B cell (primary cell): Measurements from ENCODE around the gene ACAD10. TPM values are rescaled to one million over a fixed set of nuclear protein-coding genes. Genes with fewer than 3 reads are reported as not detected.

Experiments used
- ATAC-seq: fragments of 200-7000 bp; cut with Tn5 transposase; one replicate; pipeline ENCODE4 v1.10.0; 2021; ENCODE audit warnings: low read depth, mild to moderate bottlenecking, moderate number of reproducible peaks, moderate library complexity
- CTCF ChIA-PET: fragments of 350-600 bp; sonication (Branson Sonifier 250); formaldehyde crosslinking; loops from one replicate; lab custom pipeline; 2021; ENCODE audit warnings: antibody characterized with exemption, inconsistent platforms; lab: Charles Lee
- POLR2A ChIA-PET: fragments of 350-600 bp; sonication (Branson Sonifier 250); formaldehyde crosslinking; loops from one replicate; lab custom pipeline; 2021; ENCODE audit warnings: antibody characterized with exemption; lab: Charles Lee
- DNase-seq: peaks from one replicate; pipeline ENCODE4 v3.0.0; 2013
- H2AFZ ChIP-seq: 2 replicates; pipeline ENCODE4 v1.6.1; 2012; ENCODE audit warnings: mild to moderate bottlenecking, low read depth, low read length; ENCODE audit not compliant: insufficient read depth, poor library complexity, severe bottlenecking
- H3K27ac ChIP-seq, 2 donors: 1 replicate in 1 of 2; 2 replicates in 1 of 2; pipeline ENCODE4 v1.5.1; 2012 to 2013; ENCODE audit warnings: low read length in 2 of 2, mild to moderate bottlenecking in 2 of 2, moderate library complexity in 1 of 2
- H3K27me3 ChIP-seq, 4 experiments: fragments of 200-600 bp in 1 of 4; sonication (generic) in 1 of 4; replicated peaks in 1 of 4; 1 replicate in 2 of 4; 2 replicates in 2 of 4; pipeline versions ENCODE4 v1.6.1 to v1.7.0; 2013 to 2016; ENCODE audit warnings: low read length in 3 of 4, mild to moderate bottlenecking in 2 of 4, mixed read lengths in 1 of 4, moderate library complexity in 1 of 4; ENCODE audit not compliant: insufficient read depth in 4 of 4, control insufficient read depth in 3 of 4; ENCODE audit errors: control extremely low read depth in 1 of 4
- H3K36me3 ChIP-seq, 2 experiments: replicated peaks in 1 of 2; 1 replicate in 1 of 2; 2 replicates in 1 of 2; pipeline versions ENCODE4 v1.6.1 to v1.7.1; 2013; ENCODE audit warnings: low read length in 1 of 2; ENCODE audit not compliant: insufficient read depth in 2 of 2, control insufficient read depth in 1 of 2; ENCODE audit errors: control extremely low read depth in 1 of 2, extremely low read depth in 1 of 2
- H3K4me1 ChIP-seq, 2 donors: fragments of 200-600 bp in 1 of 2; sonication (generic) in 1 of 2; 1 replicate in 1 of 2; 2 replicates in 1 of 2; pipeline versions ENCODE4 v1.5.1 to v1.6.1; 2013 to 2017; ENCODE audit warnings: low read length in 2 of 2; ENCODE audit not compliant: control insufficient read depth in 2 of 2, insufficient read depth in 2 of 2
- H3K4me2 ChIP-seq: replicated peaks from 2 replicates; pipeline ENCODE3; 2012; ENCODE audit warnings: mild to moderate bottlenecking, low read depth, low read length; ENCODE audit not compliant: poor library complexity, severe bottlenecking
- H3K4me3 ChIP-seq, 5 experiments: fragments of 200-600 bp in 1 of 5; sonication (generic) in 1 of 5; 1 replicate in 3 of 5; 2 replicates in 2 of 5; pipeline versions ENCODE4 v1.5.1 to v1.7.0; 2011 to 2016; ENCODE audit warnings: low read length in 4 of 5, mild to moderate bottlenecking in 4 of 5, low read depth in 2 of 5, control low read depth in 1 of 5, moderate library complexity in 1 of 5; ENCODE audit not compliant: insufficient read depth in 1 of 5; ENCODE audit errors: control extremely low read depth in 1 of 5, extremely low read depth in 1 of 5
- H3K79me2 ChIP-seq: fragments of 200-600 bp; sonication (generic); one replicate; pipeline ENCODE4 v1.6.0; 2016; ENCODE audit warnings: low read length; ENCODE audit not compliant: control insufficient read depth, insufficient read depth
- H3K9ac ChIP-seq: fragments of 200-600 bp; sonication (generic); 2 replicates; pipeline ENCODE4 v1.6.1; 2017; ENCODE audit warnings: mild to moderate bottlenecking, low read length, moderate library complexity
- H3K9me3 ChIP-seq, 3 donors: one replicate each; pipeline versions ENCODE4 v1.6.1 to v1.7.1; 2013; ENCODE audit warnings: low read length in 2 of 3; ENCODE audit not compliant: control insufficient read depth in 2 of 3, insufficient read depth in 1 of 3; ENCODE audit errors: control extremely low read depth in 1 of 3
- H4K20me1 ChIP-seq: 2 replicates; pipeline ENCODE4 v1.6.0; 2012; ENCODE audit warnings: mild to moderate bottlenecking, low read length; ENCODE audit not compliant: insufficient read depth, control insufficient read depth, poor library complexity, severe bottlenecking
- H3K27ac Mint-ChIP-seq: one replicate; pipeline ENCODE4 v1.8.0; 2021; ENCODE audit warnings: mixed read lengths
- H3K27me3 Mint-ChIP-seq: one replicate; pipeline ENCODE4 v1.8.0; 2021; ENCODE audit warnings: mixed read lengths
- H3K4me1 Mint-ChIP-seq: one replicate; pipeline ENCODE4 v1.8.0; 2021; ENCODE audit warnings: mixed read lengths
- H3K4me3 Mint-ChIP-seq: one replicate; pipeline ENCODE4 v1.8.0; 2021; ENCODE audit warnings: mixed read lengths
- H3K9me3 Mint-ChIP-seq: one replicate; pipeline ENCODE4 v1.8.0; 2022; ENCODE audit warnings: mixed read lengths; ENCODE audit not compliant: insufficient read depth
- CTCF ChIP-seq: fragments of 200-600 bp; IDR thresholded peaks from one replicate; pipeline ENCODE4 v1.8.0; 2022; ENCODE audit warnings: antibody characterized with exemption, mild to moderate bottlenecking
- EZH2 ChIP-seq: IDR thresholded peaks from 2 replicates; pipeline ENCODE4 v1.6.1; 2012; ENCODE audit warnings: borderline replicate concordance, low read depth, mild to moderate bottlenecking, moderate library complexity, low read length; ENCODE audit not compliant: insufficient read depth, poor library complexity, severe bottlenecking
- WGBS: methylation state at CpG from one replicate; pipeline ENCODE4 v1.1.5; 2013; ENCODE audit warnings: missing lambda C conversion rate; ENCODE audit not compliant: insufficient coverage; 5-methylcytosine and 5-hydroxymethylcytosine counted together
- intact Hi-C: fragments of 100-400 bp; cut with micrococcal nuclease; formaldehyde crosslinking; loops from one replicate; pipeline ENCODE4 v1.10.0; 2022
- polyA plus RNA-seq: library from polyadenylated mRNA; depleted of rRNA; stranded (reverse); fragments of >200 nt; gene quantifications from 2 replicates; pipeline ENCODE4 v1.2.3, GENCODE V29; 2012
- total RNA-seq, 2 donors: library from RNA; stranded (reverse); fragments of 120-200 nt in 1 of 2; gene quantifications; 1 replicate in 1 of 2; 2 replicates in 1 of 2; pipeline versions ENCODE4 v1.2.3 to v1.2.4, GENCODE V29; 2013 to 2022

Gene ACAD10
- total and polyA plus RNA-seq, 2 donors (not counting 1 experiment from before 2014, with no cell fraction given), result 38.1 to 48.6 TPM

DNA sequence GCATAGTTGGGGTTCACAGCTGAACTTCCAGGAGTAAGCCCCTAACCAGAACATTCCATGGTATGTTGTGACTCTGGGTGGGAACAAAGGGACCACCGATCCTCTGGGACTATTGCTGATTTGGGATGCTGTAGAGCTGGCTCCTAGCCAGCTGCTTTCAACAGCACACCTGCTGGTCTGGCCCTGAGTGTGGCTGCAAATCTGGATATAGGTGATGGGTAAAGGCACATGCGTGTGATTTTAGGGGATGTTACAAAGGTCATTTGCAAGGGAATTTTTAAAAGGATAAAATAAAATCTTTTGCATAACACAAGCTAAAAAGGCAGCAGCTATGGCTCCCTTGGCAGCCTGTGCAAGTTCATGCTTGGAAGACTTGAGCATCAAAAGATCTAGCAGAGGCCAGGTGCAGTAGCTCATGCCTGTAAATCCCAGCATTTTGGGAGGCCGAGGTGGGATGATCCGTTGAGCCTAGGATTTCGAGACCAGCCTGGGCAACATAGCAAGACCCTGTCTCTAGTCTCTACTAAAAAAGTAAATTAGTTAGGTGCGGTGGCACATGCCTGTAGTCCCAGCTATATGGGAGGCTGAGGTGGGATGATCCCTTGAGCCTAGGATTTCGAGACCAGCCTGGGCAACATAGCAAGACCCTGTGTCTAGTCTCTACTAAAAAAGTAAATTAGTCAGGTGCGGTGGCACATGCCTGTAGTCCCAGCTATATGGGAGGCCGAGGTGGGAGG lies 82.5 kb downstream of the ACAD10 start:
- H3K4me1 ChIP-seq, result peaks cover 35 to 42% of the 10 kb centered on the region in 2 donors
- H3K4me2 ChIP-seq, result no peak overlapping the region
- intact Hi-C loops, result loop anchor here (5.0 kb wide), 1 partner anchor 81 kb away; the partner anchor contains the start of genes ACAD10 and BRAP
- H3K27ac ChIP-seq, result no peak overlapping the region
- Mint-ChIP-seq H3K4me1 (peaks cover 47% of the 10 kb centered on the region), H3K27ac (no peak overlapping the region), H3K27me3 (no peaks in the 10 kb centered on the region), H3K4me3 (peak overlapping the region; percentile 30), H3K9me3 (no peaks in the 10 kb centered on the region)
- no peaks in the 10 kb centered on the region for H4K20me1 ChIP-seq
- H3K4me3 ChIP-seq, result no peak overlapping the region
- no peak for ATAC-seq
- H3K27me3 ChIP-seq, result no peaks in the 10 kb centered on the region
- H3K9me3 ChIP-seq, result peaks cover 0 to 6% (median 0%) of the 10 kb centered on the region in 3 donors
- 99% methylated on average over 7 of the region's 9 CpGs for WGBS
- ChIA-PET CTCF (interaction anchor here (1.2 to 1.4 kb wide), 2 partner anchors 14 to 44 kb away, joined by 5 to 10 read pairs; no protein-coding TSS in a partner anchor), POLR2A (interaction anchor here (0.7 kb wide), 1 partner anchor 11 kb away, joined by 3 read pairs; no protein-coding TSS in a partner anchor)
- H3K9ac ChIP-seq, result no peak overlapping the region
- H3K79me2 ChIP-seq, result peaks cover 3% of the 10 kb centered on the region
- no peaks in the 10 kb centered on the region for H3K36me3 ChIP-seq
- no peak overlapping the region for H2AFZ ChIP-seq
- DNase-seq, result no peak
- no peak for TF ChIP-seq CTCF
- TF ChIP-seq EZH2, result no peak

DNA sequence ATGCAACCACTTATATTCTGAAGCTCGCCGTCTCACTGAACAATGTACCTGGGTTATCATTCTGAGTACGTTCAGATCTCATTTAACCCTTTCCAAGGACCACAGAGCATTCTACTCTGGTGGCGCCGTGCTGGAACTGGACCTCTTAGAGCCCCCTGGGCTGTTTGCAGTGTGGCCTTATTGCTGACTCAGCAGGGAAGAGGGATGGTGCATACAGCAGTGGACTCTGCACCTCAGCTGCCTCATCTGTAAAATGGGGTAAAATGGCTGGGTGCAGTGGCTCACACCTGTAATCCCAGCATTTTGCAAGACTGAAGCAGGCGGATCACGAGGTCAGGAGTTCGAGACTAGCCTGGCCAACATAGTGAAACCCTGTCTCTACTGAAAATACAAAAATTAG lies 83.7 kb downstream of the ACAD10 start:
- H3K9me3 ChIP-seq, result peaks cover 0 to 6% (median 0%) of the 10 kb centered on the region in 3 donors
- H4K20me1 ChIP-seq, result no peaks in the 10 kb centered on the region
- H3K79me2 ChIP-seq, result peaks cover 3% of the 10 kb centered on the region
- DNase-seq (no peak), ATAC-seq (no peak)
- Mint-ChIP-seq H3K4me3 (no peak overlapping the region), H3K27me3 (no peaks in the 10 kb centered on the region), H3K9me3 (no peaks in the 10 kb centered on the region), H3K4me1 (peaks cover 46% of the 10 kb centered on the region), H3K27ac (no peak overlapping the region)
- intact Hi-C loops, result loop anchor here (5.0 kb wide), 1 partner anchor 82 kb away; the partner anchor contains the start of genes ACAD10 and BRAP
- H3K4me1 ChIP-seq, result peaks cover 38 to 44% of the 10 kb centered on the region in 2 donors
- POLR2A ChIA-PET, result interaction anchor here (0.7 kb wide), 1 partner anchor 9 kb away, joined by 5 read pairs; no protein-coding TSS in a partner anchor
- no peaks in the 10 kb centered on the region for H3K36me3 ChIP-seq
- no peak overlapping the region for H3K9ac ChIP-seq
- H3K4me2 ChIP-seq, result no peak overlapping the region
- H2AFZ ChIP-seq, result no peak overlapping the region
- 95% methylated on average over 6 of the region's 8 CpGs for WGBS
- no peak overlapping the region for H3K4me3 ChIP-seq
- no peak overlapping the region for H3K27ac ChIP-seq
- no peaks in the 10 kb centered on the region for H3K27me3 ChIP-seq
- TF ChIP-seq EZH2, result no peak
- no peak for TF ChIP-seq CTCF
- CTCF ChIA-PET, result interaction anchor here (0.6 to 1.0 kb wide), 2 partner anchors 44 to 1625 kb away, joined by 4 read pairs; no protein-coding TSS in a partner anchor
